Stimulated activated CD8-positive, alpha-beta memory T cell treated with anti-CD3 and anti-CD28 coated beads, Interleukin-12 subunit alpha, Interleukin-12 subunit beta, amount 100 ng/mL, for 24 hours (primary cell): ENCODE measurements around the gene PPP1R12C.
"Not testable (repeated sequence)": the region's sequence is repeated elsewhere in the genome, so short reads cannot be mapped to it uniquely, and the experiment has no call there.

ENCODE experiments used
- DNase-seq: peaks from one replicate; pipeline ENCODE4 v3.0.0-alpha.2; 2020; ENCODE audit errors: extremely low read depth

The PPP1R12C gene

DNA sequence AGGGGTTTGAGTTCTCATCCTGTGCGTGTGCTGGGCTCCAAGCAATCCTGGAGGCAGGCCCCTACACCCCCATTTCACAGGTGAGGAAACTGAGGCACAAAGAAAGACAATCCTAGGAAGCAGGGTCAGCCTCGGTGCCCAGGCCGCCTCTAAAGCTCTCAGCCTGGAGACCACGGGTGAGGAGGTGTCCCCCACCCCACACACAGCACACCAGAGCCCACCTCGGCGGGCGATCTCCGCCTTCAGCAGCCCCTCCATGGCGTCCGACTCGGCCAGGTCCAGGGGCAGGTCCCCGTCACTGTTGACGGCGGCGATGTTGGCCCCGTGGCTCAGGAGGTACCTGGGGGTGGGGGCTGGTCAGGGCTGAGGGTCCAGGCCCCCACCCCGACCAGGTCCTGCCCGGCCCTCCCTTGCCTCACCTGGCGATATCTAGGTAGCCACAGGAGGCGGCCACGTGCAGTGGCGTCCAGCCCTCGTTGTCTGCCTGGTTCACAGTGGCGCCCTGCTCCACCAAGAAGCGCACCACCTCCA is 5.1 kb downstream of the PPP1R12C start:
- no peak for DNase-seq

DNA sequence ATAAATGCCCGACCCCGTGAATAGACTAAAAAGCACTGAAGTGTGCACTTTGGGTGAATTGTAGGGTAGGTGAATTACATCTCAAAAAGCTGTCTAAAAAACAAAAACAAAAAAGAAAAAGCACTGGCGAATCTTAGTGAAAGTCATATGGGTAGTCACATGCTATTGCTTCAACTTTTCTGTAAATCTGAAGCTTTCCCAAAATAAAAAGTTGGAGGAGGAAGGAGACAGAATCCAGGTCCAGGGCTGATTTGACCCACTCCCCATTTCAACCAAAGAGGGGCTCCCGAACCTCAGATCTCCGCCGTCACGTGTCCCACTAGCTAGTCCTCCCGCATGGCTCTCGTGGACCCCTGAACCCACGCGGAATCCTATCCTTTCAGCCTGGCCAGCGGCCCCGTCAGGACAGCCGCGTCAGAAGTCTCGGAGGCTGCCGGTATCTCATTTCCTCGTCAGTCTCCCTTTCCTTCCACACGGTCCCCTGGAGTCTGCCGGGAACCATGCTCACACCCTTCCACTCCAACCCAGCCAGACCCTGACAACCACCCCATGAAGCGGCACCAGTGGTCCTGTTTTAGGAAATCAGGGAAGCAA is 6.1 kb downstream of the PPP1R12C start:
- DNase-seq = no peak

- no peak for DNase-seq
Observed at GRCh38 chr19:55109527-55110291, 7.7 kb downstream of the PPP1R12C start.

DNA sequence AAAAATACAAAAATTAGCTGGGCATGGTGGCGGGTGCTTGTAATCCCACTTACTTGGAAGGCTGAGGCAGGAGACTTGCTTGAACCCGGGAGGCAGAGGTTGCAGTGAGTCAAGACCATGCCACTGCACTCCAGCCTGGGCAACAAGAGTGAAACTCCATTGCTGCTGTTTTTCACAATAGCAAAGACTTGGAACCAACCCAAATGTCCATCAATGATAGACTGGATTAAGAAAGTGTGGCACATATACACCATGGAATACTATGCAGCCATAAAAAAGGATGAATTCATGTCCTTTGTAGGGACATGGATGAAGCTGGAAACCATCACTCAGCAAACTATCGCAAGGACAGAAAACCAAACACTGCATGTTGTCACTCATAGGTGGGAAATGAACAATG is 10.2 kb downstream of the PPP1R12C start:
- not testable (repeated sequence) for DNase-seq

DNA sequence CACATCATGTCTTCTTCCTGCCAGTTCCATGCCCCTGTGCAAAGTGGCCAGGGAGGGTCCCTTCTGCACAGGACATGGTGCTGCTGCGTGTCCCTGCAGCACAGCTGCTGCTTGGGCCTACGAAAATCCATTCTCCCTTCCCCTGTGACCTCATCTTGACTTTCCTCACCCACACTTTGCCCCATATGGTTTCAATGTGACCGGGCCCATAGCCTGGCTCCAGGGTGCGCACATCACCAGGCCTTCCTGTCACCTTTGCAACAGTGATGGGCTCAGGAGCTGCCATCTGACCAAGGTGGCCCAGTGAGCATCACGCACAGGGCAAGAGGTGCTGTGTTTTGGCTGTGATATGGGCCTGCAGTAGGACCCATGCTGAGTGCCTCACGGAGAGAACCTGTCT is 10.8 kb downstream of the PPP1R12C start:
- no peak for DNase-seq

DNA sequence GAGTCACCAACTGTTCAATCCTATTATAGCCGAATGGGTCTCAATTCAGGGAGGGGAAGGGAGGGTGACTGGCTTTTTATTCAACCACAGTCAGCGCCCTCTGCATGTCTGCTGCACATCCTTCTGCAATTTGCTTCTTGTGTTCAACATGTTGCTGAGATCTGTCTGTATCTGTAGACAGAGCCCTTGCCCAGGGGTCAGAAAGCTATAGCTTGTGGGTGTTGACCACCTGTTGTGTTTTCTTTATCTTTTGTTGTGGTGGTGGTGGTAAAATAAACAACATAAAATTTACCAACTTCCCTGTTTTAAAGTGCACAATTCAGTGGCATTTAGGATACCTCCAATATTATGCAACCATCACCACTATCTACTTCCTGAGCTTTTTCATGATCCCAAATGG is 12.2 kb downstream of the PPP1R12C start:
- DNase-seq = no peak

DNA sequence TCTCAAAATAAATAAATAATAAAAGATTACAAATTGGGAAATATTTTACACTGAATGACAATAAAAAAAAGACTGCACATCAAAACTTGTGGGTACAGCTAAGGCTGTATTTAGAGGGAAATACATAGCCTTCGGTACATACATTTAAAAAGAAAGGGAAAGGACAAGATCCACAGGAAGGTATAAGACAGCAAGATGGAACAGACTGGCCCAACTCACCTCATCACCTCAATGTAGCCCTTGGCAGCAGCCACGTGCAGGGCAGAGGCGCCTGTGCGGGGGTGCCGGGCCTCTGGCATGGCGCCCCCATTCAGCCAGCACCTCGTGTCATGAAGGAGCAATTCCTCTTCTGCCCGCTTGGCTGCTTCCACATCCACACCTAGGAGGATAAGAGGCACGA is 14.2 kb downstream of the PPP1R12C start:
- no peak for DNase-seq

DNA sequence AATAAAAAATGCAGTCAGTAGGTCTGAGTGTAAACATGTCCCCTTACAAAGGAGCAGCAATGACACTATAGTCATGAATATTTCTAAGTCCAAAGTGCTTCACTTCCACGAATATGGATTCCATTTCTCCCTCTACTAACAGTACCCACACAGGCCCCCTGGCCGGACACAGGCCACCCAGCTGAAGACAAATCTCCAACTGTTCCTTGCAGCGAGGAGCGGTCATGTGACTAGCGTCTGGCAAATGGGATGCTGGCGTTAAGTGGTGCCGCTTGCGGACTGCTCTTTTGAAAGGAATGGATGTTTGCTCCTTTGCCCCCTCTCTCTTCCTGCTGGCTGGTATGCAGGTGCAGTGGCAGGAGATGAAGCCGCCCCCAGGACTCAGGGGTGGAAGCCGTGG is 16.2 kb downstream of the PPP1R12C start:
- no peak for DNase-seq

DNA sequence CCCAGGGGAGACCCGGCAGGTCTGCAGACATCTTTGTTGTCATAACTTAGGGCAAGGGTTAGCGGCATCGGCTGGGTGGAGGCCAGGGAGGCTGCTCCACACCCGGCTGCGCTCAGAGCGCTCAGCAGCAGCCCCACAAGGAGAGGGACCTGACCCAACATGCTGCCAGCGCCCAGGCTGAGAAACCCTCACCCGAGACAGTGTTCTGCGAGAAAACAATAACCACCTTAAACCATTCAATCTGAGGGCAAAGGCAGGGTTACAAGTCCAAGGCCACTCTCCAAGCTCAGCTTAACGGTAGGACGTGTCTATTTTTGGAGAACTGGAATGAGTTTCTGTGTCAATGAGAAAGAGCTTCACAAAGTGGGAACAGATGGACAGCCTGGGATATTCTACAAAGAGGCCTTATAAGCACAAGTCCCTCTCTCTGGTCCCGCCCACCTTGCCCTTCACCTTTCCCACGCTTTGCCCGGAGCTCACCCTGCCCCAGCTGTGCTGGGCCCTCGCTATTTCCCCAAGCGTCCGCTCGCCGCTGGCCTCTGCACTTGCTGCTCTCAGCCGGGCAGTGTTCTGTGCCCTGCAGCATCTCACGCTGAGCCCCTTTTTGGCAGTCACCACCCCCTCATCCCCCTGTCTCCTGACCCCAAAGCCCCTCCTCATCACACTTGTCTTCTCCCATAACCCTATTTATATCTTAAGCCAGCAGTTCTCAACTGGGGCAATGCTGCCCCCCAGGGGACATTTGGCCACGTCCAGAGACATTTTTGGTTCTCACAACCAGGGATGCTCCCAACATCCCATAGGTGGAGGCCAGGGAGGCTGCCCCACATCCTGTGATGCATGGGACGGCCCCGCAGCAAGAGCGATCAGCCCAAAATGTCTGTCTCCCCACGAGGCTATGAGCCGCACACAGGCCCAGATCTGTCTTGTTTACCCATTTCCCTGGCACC is 17.6 kb downstream of the PPP1R12C start:
- DNase-seq = no peak

GRCh38 chr19:55098716-55099556 is 18.5 kb downstream of the PPP1R12C start:
- no peak for DNase-seq

DNA sequence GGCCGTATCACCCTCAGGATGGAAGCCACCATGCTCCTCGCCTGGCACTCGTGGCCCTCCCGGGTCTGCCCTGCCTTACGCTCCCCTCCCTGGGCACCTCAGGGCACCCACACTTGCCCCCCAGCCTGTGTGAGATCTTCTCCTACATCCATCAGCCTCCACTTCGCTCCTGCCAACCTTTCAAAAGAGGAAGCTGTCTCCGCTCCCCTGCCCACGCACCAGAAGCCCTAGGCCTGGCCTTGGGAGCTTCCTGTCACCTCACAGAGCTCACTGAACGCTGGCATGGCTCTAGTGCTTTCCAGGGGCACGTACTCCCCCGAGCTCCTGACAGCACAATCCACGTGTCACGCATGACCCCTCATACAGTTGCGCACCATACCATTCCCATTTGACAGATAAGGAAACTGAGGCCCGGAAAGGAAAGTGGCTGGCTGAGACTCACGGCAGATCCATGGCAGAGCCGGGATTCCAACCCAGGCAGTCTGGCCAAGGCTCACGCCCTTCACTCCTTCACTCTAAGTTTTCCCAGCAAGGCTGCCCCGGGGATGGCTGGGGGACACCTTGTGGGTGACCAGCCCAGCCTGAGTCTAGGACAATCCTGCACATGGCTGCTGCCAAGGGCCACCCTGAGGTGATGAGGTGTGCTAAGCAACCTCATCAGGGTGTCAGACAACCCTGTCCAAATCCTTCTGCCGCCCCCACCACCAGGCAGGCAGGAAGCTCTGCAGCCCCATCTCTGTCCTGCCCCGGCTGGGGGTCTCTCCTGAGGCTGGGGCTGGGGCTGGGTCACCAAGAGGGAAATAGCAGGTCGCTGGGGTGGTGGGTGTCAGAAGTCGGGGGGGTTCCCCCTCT is 19.3 kb downstream of the PPP1R12C start:
- DNase-seq = no peak

DNA sequence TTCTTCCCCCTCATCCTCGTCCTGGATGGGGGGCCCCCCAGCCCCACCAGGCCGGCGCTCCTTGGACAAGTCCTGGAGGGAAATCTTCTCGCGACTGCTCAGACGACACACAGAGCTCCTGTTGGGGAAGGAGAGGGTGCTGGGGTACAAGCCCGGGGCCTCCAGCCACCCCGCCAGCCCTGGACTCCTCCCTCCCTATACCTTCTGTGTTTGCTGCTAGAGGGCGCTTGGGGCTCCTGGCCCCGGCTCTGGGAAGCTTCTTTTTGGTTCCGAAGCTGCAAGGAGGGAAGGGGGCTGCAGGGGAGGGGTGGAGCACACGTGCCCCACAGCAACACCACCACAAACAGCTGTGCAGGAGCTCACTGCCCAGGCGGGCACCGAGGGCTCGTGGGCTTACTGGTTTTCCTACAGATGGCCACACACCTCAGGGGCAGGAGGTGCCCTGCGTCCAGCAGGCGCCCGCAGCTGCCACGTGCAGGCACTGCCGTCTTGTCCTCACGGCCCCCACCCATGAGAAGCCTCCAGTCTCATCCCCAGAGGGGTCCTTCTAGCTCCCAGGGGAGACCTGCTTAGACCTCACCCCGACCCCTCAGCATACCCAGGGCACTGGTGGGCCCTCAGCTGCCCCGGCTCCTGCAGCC is 21.3 kb downstream of the PPP1R12C start:
- DNase-seq = no peak

DNA sequence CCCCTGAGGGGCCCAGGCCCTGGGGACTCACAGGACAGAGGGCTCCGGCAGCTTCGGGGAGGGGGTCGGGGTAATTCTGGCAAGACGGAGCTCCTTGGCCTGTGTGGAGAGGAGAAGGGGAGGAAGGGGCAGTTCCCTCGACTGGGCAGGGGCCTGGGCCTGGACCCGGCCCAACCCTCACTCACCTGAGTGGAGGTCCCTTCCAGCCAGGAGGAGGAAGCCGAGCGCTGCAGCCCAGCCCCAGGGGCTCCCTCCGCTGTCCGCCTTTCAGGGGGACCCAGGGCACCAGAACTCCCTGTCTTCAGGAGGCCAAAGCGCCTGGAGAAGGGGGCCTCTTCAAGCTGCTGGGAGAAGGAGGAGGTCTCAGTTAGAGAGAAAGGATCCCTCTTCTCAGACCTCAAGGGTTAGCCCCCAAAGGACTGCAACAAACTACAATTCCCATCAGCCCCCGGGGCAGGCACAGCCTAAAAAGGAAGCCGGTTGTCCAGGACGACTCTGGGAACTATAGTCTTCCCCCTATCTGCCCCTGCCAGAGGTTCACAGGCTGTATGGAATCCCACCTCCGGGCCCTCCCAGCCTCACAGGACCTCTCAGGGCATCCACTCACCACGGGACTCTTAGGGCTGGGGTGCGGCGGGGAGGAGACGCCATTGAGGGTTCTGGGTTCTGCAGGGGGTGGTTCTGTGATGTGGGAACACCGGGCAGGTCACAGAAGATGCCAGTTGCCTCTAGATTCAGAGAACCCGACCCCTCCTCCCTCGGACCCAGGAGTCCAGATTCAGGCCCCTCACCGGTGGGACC is 22.0 kb downstream of the PPP1R12C start:
- no peak for DNase-seq

- DNase-seq = no peak
Observed at GRCh38 chr19:55094456-55095259, 22.8 kb downstream of the PPP1R12C start.

DNA sequence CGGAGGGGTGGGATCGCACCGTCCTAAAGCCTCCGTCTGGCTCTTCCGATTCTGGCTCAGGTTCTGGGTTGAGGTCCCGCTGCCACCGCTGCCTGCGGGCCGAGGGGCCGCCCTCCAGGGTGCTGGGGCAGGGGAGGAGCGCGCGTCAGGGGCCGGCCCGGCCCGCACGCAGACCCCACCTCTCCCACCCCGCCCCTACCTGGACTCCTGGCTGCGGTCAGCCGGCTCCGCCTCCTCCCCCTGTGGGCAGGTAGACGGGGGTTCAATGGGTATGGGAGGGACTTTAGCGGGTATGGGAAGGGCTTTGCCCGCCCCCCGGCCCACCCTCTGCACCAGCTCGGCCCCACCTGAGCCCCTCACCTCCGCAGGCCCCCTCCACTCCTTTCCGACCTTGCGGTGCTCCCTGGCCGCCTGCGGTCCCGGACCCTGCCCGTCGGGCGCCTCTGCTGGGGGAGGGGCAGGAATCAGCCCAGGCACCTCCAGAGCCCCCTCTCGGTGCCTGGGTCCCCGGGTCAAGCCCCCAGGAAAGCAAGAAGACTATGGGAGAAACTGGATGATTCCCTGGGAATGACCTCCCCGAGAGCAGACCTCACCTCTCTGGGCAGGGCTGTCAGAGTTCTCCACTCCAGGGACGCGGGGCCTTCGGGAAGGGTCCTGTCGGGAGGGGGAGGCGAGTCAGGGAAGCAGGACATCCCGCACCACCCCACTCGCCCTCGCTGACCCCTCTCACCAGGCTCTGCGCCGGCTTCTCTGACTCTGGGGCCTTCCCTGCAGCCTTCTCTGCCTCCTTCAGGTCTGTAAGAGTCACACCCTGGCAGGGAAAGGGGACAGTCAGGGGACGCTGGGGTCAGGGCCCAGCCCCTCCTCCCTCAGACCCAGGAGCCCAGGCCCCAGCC is 24.8 kb downstream of the PPP1R12C start:
- no peak for DNase-seq

DNA sequence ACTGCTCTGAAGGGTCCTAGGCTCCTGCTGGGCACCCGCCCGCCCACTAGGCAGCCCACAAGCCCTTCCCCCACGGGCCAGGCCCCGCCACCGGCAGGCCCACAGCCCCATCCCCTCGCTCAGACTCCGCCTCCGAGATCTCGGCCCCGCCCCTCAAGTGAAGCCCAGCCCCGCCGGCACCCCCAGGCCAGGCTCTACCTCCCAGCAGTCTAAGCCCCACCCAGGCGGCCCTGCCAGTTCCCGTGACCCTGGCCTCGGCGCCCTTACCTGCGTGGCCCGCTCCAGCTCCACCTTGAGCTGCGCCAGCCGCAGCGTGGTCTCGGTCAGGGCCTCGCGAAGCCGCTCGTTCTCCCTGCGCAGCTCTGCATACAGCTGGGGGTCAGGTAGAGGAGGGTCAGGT is 25.5 kb downstream of the PPP1R12C start:
- DNase-seq = no peak
